ENCODE measurements around the gene LILRB5.
"Not testable (repeated sequence)": the region's sequence is repeated elsewhere in the genome, so short reads cannot be mapped to it uniquely, and the experiment has no call there.

- not testable (repeated sequence) for TF ChIP-seq CTCF (IDR thresholded peaks at IDR 0.05; ENCODE audit: insufficient read depth, low read length); REST (IDR thresholded peaks at IDR 0.05; ENCODE audit: insufficient replicate concordance, low read depth); POLR2AphosphoS5 (IDR thresholded peaks at IDR 0.05; ENCODE audit: low read depth); SPI1 (IDR thresholded peaks at IDR 0.05; ENCODE audit: borderline replicate concordance, low read depth); GABPA (IDR thresholded peaks at IDR 0.05; ENCODE audit: low read depth)
These were observed 23.0 kb upstream of the LILRB5 start for GRCh38 chr19:54280025-54280424.

Measured in HL-60 (cell line).